GM18520 (cell line): ENCODE measurements around the gene PPP2R2C.

Experiments used
- ATAC-seq: cut with Tn5 transposase; IDR thresholded peaks from one replicate; pipeline ENCODE4 v1.9.1; 2021; ENCODE audit not compliant: unreplicated experiment

Gene PPP2R2C

GRCh38 chr4:6292376-6293096, 179.9 kb downstream of the PPP2R2C start:
- no peak for ATAC-seq

GRCh38 chr4:6291784-6292297, 180.6 kb downstream of the PPP2R2C start:
- ATAC-seq = no peak

DNA sequence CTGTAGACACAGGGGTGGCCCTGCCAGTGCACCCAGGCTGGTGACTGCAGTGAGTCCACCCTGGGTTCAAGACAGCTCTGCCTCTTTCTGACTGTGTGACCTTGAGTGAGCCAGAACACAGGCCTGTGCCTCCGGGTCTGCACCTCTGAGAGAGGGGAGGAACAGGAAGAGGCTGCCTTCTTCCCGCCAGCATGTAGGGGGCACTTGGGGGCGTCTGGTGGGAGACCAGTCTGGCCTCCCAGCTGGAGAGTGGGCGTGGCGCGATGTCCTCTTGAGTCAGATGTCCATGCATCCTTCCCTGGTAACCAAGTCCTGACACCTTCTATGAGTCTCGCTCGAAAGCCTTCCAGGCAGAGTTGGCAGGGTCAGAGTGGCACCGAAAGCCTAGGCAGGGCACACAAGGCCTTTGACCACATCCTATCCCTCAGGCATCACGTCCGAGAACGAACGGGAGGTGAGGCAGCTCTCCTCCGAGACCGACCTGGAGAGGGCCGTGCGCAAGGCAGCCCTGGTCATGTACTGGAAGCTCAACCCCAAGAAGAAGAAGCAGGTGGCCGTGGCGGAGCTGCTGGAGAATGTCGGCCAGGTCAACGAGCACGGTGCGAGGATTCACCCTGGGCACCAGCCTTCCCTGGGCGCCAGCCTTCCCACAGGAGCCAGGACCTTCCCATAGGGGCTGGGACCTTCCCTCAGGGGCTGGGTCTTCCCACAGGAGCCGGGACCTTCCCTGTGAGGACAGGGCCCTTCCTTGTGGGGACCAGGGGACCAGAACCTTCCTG, 181.5 kb downstream of the PPP2R2C start:
- no peak for ATAC-seq

DNA sequence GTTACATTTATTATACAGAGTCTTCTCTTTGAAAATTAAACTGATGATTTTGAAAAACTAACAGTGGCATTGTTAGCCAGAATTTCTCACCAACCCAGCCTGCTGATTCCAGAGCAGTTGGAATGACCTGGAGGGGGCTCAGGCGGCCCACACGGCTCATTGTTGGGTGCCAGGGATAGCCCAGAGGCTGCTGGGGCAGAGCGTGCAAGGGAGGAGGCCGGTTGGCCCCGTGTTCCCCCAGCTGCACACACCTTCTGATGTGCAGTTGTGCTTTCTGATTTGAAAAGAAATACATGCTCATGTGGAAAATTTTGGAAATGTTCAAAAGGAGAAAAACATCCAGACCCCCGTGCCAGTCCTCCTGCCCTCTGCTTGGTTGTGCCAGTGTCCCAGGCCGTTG, 182.2 kb downstream of the PPP2R2C start:
- ATAC-seq = no peak

DNA sequence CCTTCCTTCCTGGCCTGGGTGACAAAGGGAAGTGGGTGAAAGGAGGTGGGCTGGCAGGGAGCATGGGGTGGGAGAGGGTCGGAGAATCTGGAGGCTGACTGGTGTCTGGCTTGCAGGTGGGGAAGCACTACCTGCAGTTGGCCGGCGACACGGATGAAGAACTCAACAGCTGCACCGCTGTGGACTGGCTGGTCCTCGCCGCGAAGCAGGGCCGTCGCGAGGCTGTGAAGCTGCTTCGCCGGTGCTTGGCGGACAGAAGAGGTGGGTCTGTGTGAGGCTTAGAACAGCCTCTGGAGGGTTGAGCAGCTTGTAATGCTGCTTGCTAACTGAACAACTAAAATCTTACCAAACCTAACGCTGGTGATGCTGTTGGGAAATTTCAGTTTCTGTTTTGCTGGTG, 183.5 kb downstream of the PPP2R2C start:
- no peak for ATAC-seq

- ATAC-seq = no peak
Observed at GRCh38 chr4:6288342-6288741, 184.1 kb downstream of the PPP2R2C start.

DNA sequence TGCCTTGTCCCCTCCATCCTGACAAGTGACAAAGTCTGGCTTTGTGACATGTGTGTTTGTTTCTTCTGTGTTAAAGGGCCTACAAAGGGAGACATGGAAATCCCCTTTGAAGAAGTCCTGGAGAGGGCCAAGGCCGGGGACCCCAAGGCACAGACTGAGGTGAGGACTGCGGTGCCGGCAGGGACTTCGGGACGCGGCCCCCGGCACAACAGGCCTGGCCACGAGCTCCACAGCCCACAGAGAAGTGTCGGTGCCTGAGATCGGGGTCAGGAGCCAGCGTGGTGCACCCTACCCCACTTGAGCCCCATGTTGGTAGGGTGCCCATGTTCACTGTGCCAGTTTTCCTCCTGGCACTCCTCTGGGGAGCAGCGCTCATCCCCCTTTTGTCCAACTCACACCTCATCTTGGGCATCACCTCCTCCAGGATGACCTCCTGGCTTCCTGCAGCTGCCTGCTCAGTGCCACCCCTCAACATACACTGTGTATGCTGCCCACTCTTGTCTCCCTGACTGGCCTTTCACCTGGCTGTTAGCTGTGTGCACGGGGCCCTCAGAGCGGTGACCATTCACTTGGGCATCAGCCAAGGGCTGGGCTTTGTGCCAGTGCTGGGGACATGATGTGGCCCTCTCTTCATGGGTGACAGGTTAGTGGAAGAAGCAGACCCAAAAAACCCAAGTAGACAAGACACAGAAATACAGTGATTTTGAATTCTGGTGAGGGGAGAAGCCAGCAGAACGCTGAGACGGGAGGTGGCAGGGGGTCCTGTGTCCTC, 185.2 kb downstream of the PPP2R2C start:
- ATAC-seq = no peak

GRCh38 chr4:6283282-6283681, 189.1 kb downstream of the PPP2R2C start:
- no peak for ATAC-seq

DNA sequence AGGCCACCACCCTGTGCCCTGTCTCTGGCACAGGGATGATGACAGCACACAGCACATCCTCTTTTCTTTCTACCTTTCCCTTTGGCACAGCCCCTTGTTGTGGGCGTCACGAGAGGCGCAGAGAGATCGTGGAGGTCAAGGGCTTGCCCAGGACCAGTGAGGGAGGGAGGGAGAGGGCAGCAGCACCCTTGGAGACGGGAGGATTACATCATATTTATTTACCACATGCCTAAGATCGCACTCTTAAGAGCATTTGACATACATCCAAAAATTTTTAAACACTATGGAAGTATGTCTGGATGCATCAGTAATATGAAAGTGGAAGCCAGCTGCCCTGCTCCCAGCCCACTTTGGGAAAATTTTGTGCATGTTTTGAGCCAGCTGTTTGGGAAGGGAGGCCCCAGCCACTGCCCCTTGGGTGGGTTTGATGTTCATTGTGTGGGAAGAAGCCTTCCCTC, 190.1 kb downstream of the PPP2R2C start:
- ATAC-seq = no peak

GRCh38 chr4:6281436-6282313, 190.7 kb downstream of the PPP2R2C start:
- no peak for ATAC-seq

DNA sequence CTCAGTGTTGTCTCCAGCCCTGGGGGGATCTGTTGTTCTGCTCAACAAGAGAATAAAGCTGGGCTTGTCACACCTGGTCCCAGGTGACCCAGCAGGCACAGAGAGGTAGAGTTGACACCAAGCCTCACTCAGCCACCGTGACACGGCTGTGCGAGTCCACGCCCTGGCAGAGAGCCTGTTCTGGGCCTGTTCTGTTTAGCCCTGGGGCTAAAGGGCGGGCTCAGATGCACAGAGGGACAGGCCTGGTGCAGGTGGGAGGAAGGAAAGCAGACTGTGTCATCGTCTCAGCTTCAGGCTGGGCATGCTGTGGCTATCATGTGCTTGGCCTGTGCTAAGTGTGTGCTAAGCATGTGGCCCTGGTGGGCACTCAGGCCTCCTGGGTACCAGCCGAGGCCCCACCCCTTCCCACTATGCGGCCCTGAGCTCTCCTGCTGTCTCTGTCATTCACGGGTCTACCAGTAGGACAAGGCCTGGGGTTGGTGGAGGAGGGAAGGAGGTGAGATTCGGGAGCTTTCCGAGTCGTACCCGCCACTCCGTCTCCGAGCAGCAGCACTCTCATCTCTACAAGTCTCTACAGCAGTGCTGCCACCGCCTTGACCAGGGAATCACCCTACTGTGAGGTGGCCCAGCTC, 191.9 kb downstream of the PPP2R2C start:
- no peak for ATAC-seq

GRCh38 chr4:6279582-6280289, 192.7 kb downstream of the PPP2R2C start:
- no peak for ATAC-seq

DNA sequence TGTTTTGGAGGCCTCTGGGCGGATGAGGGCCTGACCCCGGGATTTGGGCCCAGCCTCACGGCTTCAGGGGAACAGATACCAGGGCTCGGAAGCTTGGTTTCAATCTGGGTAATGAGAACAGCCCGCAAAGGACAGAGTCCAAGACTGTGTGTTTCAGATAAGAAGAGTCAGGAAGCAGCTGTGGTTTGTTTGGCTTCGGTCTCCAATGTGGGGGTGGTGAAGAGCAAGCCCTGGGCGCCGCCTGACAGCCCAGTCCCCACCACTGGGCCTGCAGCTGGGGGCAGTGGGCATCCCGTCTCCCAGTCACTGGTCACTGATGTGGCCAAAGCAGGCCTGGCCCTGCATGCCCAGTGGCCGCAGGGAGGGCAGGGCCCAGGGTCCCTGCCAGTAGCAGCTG, 193.6 kb downstream of the PPP2R2C start:
- peak; percentile 48 for ATAC-seq

- no peak for ATAC-seq
Observed at GRCh38 chr4:6277935-6278800, 194.2 kb downstream of the PPP2R2C start.

GRCh38 chr4:6277139-6277802, 195.1 kb downstream of the PPP2R2C start:
- ATAC-seq = no peak

GRCh38 chr4:6275898-6276806, 196.3 kb downstream of the PPP2R2C start:
- no peak for ATAC-seq

DNA sequence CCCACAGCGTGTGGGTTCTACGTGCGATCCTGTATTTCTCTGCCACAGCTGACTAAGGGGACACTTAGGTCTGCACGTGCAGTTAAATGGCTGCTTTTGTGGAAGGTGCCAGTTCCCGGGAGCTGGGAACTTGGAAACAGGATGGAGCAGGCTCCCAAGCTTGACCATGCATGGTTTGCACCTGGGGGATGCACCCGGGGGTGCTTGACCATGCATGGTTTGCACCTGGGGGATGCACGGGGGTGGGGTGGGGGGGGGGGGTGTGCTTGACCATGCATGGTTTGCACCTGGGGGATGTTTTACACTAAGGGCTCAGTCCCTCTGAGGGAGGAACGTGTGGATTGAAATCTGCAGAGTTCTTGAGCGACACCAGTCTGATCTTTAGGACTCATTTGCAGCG, 197.1 kb downstream of the PPP2R2C start:
- ATAC-seq = no peak
